GM23248 (cell line): ENCODE results near the gene MAP3K19.

Experiments used
- EZH2 ChIP-seq: fragments of 200-600 bp; sonication (generic); IDR thresholded peaks from 2 replicates; pipeline ENCODE4 v1.6.1; 2018; ENCODE audit warnings: antibody characterized with exemption, mild to moderate bottlenecking; ENCODE audit not compliant: insufficient read depth, poor library complexity, severe bottlenecking
- EZH2phosphoT487 ChIP-seq: fragments of 200-600 bp; sonication (generic); IDR thresholded peaks from 2 replicates; pipeline ENCODE4 v1.6.1; 2018; ENCODE audit warnings: antibody characterized with exemption, moderate library complexity, mild to moderate bottlenecking, low read depth; ENCODE audit not compliant: insufficient read depth

DNA sequence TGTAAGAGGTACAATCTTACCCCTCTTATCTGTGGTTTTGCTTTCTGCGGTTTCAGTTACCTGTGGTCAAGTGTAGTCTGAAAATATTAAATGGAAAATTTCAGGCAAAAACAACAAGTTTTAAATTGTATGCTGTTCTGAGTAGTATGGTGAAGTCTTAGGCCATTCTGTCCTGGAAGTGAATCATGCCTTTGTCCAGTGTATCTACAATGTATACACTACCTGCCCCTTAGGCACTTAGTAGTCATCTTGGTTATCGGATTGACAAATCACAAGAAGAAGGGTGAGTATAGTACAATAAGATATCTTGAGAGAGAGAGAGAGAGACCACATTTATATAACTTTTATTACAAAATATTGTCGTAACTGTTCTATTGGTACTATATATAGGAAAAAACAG, 48.3 kb upstream of the MAP3K19 start:
- TF ChIP-seq EZH2phosphoT487 (no peak), EZH2 (no peak)
